Kidney (tissue), 22 donors: ENCODE data around the gene PIAS2. TPM values are rescaled to one million over a fixed set of nuclear protein-coding genes. Genes with fewer than 3 reads are reported as not detected.
A peak's percentile ranks its signal among the peaks of the same experiment; 100 is the strongest.
"Not testable (repeated sequence)": the region's sequence is repeated elsewhere in the genome, so short reads cannot be mapped to it uniquely, and the experiment has no call there.

Source experiments
- DNase-seq, 5 donors: peaks; one replicate each; pipeline ENCODE4 v3.0.0-alpha.2; 2013 to 2020
- FAIRE-seq: peaks from 2 replicates; lab custom pipeline; 2012; peaks lifted over from hg19 to GRCh38; lab: Jason Lieb, UNC
- H3K27ac ChIP-seq, 2 donors: one replicate each; pipeline ENCODE4 v1.7.0; 2013; ENCODE audit warnings: low read depth in 2 of 2, low read length in 2 of 2, inconsistent platforms in 1 of 2
- H3K27me3 ChIP-seq: one replicate; pipeline ENCODE4 v1.7.1; 2013; ENCODE audit warnings: low read length, inconsistent platforms; ENCODE audit not compliant: control insufficient read depth, insufficient read depth
- H3K36me3 ChIP-seq, 3 donors: one replicate each; pipeline versions ENCODE4 v1.7.0 to v1.7.1; 2013; ENCODE audit warnings: low read length in 3 of 3, control low read depth in 1 of 3, inconsistent platforms in 1 of 3; ENCODE audit not compliant: insufficient read depth in 3 of 3, control insufficient read depth in 2 of 3
- H3K4me1 ChIP-seq, 3 donors: one replicate each; pipeline versions ENCODE4 v1.7.0 to v1.7.1; 2013; ENCODE audit warnings: low read length in 3 of 3, inconsistent platforms in 1 of 3, low read depth in 1 of 3; ENCODE audit not compliant: control insufficient read depth in 2 of 3, insufficient read depth in 2 of 3
- H3K4me3 ChIP-seq, 3 donors: one replicate each; pipeline versions ENCODE4 v1.7.0 to v1.8.1; 2013; ENCODE audit warnings: low read length in 3 of 3, control low read depth in 1 of 3, inconsistent platforms in 1 of 3
- H3K9ac ChIP-seq, 3 donors: one replicate each; pipeline versions ENCODE4 v1.7.0 to v1.7.1; 2013; ENCODE audit warnings: low read length in 3 of 3, control low read depth in 1 of 3, inconsistent platforms in 1 of 3
- H3K9me3 ChIP-seq, 3 donors: one replicate each; pipeline versions ENCODE4 v1.7.0 to v1.7.1; 2013; ENCODE audit warnings: low read length in 3 of 3, control low read depth in 1 of 3, inconsistent platforms in 1 of 3; ENCODE audit not compliant: control insufficient read depth in 2 of 3, insufficient read depth in 1 of 3
- CTCF ChIP-seq: IDR thresholded peaks from 3 replicates; pipeline ENCODE4 v1.5.1; 2012; ENCODE audit warnings: mild to moderate bottlenecking, moderate library complexity, borderline replicate concordance; ENCODE audit not compliant: insufficient read depth; ENCODE audit errors: extremely low read depth
- intact Hi-C: fragments of 100-400 bp; cut with DNase I; formaldehyde crosslinking; loops from one replicate; pipeline ENCODE4 v1.11.1; 2022
- long read RNA-seq, 10 donors: library from polyadenylated mRNA in 1 of 10; unstranded in 1 of 10; transcript quantifications; one replicate each; pipeline ENCODE4 v2.0.0 and lab custom pipeline, GENCODE V29; 2021 to 2026
- polyA plus RNA-seq: library from polyadenylated mRNA; stranded (reverse); fragments of 350-450 nt; fragmentation: Illumina TruSeq; extraction: RNeasy Lipid Tissue Mini Kit (QIAGEN cat#74804); gene quantifications from one replicate; pipeline ENCODE4 v1.2.3, GENCODE V29; 2014; ENCODE audit warnings: low read depth, low replicate concordance; ENCODE audit not compliant: insufficient read depth
- total RNA-seq: library from RNA; stranded (reverse); fragmentation: NEBNext Ultra II Directional; extraction: Animal tissue kit (Norgen Biotek cat#: 25700); gene quantifications from one replicate; pipeline ENCODE4 v1.2.1, GENCODE V29; 2021
- donor health status: control.
- donor health status: control.
- donor health status: control.
- donor health status: control.
- donor health status: control.
- donor health status: DM: yes; HTN: yes; CAD: no.
- donor health status: Normal renal cell carcinoma (clear cell type).

The PIAS2 gene, protein sequence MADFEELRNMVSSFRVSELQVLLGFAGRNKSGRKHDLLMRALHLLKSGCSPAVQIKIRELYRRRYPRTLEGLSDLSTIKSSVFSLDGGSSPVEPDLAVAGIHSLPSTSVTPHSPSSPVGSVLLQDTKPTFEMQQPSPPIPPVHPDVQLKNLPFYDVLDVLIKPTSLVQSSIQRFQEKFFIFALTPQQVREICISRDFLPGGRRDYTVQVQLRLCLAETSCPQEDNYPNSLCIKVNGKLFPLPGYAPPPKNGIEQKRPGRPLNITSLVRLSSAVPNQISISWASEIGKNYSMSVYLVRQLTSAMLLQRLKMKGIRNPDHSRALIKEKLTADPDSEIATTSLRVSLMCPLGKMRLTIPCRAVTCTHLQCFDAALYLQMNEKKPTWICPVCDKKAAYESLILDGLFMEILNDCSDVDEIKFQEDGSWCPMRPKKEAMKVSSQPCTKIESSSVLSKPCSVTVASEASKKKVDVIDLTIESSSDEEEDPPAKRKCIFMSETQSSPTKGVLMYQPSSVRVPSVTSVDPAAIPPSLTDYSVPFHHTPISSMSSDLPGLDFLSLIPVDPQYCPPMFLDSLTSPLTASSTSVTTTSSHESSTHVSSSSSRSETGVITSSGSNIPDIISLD
- total RNA-seq = 41.2 TPM
- 9.9 TPM for polyA plus RNA-seq
- long read RNA-seq, donor 1, full-length matches to known transcripts = 3 of 3 reads
- long read RNA-seq, donor 1, partial matches to known transcripts = 0 of 3 reads
- long read RNA-seq, donor 1, other reads (novel, unspliced or antisense) = 0 of 3 reads
- long read RNA-seq, donor 2 = 0 reads
- long read RNA-seq, donor 3, full-length matches to known transcripts = 3 of 3 reads
- long read RNA-seq, donor 3, partial matches to known transcripts = 0 of 3 reads
- long read RNA-seq, donor 3, other reads (novel, unspliced or antisense) = 0 of 3 reads
- long read RNA-seq, donor 4, full-length matches to known transcripts = 4 of 4 reads
- long read RNA-seq, donor 4, partial matches to known transcripts = 0 of 4 reads
- long read RNA-seq, donor 4, other reads (novel, unspliced or antisense) = 0 of 4 reads
- long read RNA-seq, donor 5 = 0 reads
- long read RNA-seq, donor 6, full-length matches to known transcripts = 3 of 3 reads
- long read RNA-seq, donor 6, partial matches to known transcripts = 0 of 3 reads
- long read RNA-seq, donor 6, other reads (novel, unspliced or antisense) = 0 of 3 reads
- long read RNA-seq, donor 7, full-length matches to known transcripts = 6 of 25 reads
- long read RNA-seq, donor 7, partial matches to known transcripts = 8 of 25 reads
- long read RNA-seq, donor 7, other reads (novel, unspliced or antisense) = 11 of 25 reads
- long read RNA-seq, donor 8, partial matches to known transcripts = 0 of 1 reads
- long read RNA-seq, donor 8, other reads (novel, unspliced or antisense) = 0 of 1 reads
- long read RNA-seq, donor 9, full-length matches to known transcripts = 2 of 2 reads
- long read RNA-seq, donor 9, partial matches to known transcripts = 0 of 2 reads
- long read RNA-seq, donor 9, other reads (novel, unspliced or antisense) = 0 of 2 reads
- long read RNA-seq, donor 10, full-length matches to known transcripts = 3 of 3 reads
- long read RNA-seq, donor 10, partial matches to known transcripts = 0 of 3 reads
- long read RNA-seq, donor 10, other reads (novel, unspliced or antisense) = 0 of 3 reads

DNA sequence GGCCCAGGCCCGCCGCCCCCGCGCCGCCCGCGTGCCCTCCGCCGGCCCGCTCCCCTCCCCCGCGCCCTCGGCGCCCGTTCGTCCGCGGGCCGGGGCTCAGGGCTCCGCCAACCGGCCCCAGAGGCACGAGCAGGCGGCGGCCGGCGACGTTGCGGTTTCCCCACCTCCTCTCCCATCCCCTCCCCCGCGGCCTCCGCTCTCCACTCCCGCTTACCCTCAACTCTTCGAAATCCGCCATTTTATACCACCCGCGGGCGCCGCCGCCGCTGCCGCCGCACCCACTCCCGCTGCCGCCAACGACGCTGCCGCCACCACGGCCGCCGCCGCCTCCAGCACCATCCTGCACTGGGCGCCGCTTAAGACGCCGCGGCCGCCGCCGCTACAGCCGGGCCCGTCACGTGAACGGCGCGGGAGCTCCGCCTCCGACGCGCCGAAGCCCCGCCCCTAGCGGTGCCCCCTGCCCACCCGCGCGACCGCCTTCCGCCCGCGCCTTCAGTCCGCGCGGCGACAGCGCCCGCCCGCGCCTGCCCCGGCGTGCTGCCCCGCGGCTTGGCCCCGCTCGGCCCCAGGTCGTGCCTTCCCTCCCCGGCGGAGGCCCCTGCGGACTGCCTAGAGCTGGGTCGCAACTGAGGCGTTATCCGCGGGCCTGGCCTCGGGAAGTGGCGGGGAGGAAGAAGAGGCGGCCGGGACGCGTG lies at the start of gene PIAS2, which contains the start of gene KATNAL2:
Gene PIAS2 (minus strand): TSS at position 400 of the 695 bp plus-strand sequence. CDS start 162 bp downstream, at position 238.
Gene KATNAL2 (plus strand): TSS at position 495 of the 695 bp plus-strand sequence. CDS start 29,271 bp downstream, outside the sequence.
- no peak for TF ChIP-seq CTCF
- Histone ChIP-seq H3K27me3 (no peaks in the 10 kb centered on the region), H3K9ac (peak within 1 kb of the TSS; percentile 58 to 91 (median 90)), H3K9me3 (no peaks in the 10 kb centered on the region), H3K27ac (peak within 1 kb of the TSS; percentile 96 to 97), H3K4me1 (peaks cover 0 to 9% (median 4%) of the 10 kb centered on the region in 3 donors), H3K4me3 (peak within 1 kb of the TSS; percentile 91 to 99 (median 99)), H3K36me3 (no peaks in the 10 kb centered on the region)
- DNase-seq = peak; percentile 84 to 93 (median 90)
- intact Hi-C loops = no loop called here
- FAIRE-seq = no peak

GRCh38 chr18:46966266-46966665 lies 49.0 kb upstream of the PIAS2 start:
- H3K27me3 ChIP-seq, H3K9ac ChIP-seq, H3K4me1 ChIP-seq, H3K27ac ChIP-seq, H3K9me3 ChIP-seq, H3K4me3 ChIP-seq, H3K36me3 ChIP-seq, intact Hi-C loops, DNase-seq, FAIRE-seq: not testable (repeated sequence)

DNA sequence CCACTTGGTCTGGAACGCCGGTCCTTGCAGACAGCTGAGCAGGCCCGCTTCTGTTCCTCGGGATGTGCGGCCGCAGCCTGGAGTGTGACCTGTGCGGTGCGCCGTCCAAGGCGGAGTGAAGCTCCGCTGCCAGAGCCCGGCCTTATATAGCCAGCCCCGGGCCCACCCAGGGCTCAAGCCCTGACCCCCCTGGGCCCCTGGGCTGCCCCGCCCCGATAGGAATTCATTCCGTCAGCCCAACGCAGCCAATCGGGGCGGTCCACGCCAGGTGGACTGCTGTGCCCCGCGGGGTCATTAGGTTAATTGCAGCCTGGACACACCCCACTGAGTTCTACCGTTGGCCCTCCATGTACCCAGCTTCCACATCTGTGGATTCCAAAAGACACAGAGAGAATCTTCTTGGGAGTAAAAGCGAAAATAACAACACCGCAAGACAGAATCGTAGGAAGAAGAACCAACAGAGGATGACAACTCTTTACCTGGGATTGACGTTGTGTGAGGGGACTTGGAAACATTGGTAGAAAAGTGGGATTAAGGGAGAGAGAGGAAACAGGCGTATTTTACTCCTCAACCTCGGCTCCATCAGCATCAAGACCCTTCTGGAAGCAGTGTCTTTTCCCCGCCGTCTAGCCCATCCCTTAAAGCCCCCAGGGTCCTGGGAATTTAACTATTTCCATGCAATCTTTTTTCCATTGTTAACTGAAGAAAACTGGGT lies 47.4 kb upstream of the PIAS2 start:
- H3K4me3 ChIP-seq, H3K9ac ChIP-seq, H3K27ac ChIP-seq, H3K27me3 ChIP-seq, DNase-seq, H3K9me3 ChIP-seq, H3K4me1 ChIP-seq, intact Hi-C loops, FAIRE-seq, H3K36me3 ChIP-seq: not testable (repeated sequence)

DNA sequence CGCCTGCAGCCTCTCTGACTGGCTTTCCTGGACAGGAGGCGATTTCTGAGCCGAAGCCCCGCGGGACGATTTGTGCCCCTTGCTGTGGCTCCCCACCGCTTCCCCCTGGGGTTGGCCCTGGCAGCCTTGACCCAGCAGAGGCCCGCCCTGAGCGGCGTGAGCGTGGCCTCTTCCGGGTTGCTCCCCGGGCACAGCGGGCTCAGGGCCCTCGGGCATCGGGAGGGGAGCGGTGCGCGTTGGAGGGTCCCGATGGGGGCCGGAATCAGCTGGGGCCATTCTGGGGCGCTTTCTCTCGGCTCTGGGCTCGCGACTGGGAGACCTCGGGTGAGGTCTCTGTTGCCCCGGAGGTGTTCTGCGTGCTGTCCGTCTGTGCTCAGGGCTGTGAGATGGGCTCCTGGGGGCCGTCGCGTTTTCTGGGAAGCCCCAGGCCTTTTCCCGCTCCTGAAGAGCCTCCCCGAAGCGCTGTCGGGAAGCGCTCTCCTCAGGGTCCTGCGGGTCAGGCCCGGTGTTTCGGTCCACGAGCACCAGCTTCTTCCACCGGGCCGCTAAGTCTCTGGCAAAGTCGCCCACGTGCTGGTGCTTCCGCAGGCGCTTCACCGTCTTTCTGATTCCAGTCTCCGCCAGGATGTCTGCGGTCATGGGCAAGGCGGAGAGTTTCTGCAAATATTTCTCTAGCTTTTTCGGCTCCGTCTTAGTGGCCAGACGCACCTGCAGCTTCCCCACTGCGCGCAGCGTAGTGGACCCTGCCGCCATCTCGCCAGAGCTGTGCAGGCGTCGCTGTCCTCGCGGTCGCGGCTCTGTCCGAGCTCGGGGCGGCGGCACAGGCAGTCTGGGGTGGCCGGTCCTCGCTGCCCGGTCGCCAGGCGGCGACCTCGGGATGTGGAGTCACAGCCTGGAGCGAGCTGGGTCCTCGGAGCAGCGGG lies 46.6 kb upstream of the PIAS2 start:
- H3K27ac ChIP-seq, H3K27me3 ChIP-seq, FAIRE-seq: not testable (repeated sequence)

More for the DNA sequence above, 46.6 kb upstream of the PIAS2 start:
- H3K9ac ChIP-seq, H3K4me1 ChIP-seq, H3K9me3 ChIP-seq, H3K36me3 ChIP-seq, DNase-seq, H3K4me3 ChIP-seq, intact Hi-C loops: not testable (repeated sequence)
